Adrenal gland (tissue), 5 donors: ENCODE data around the gene AP4B1.

Experiments used
- POLR2A ChIP-seq, 2 donors: fragments of 450-650 bp; IDR thresholded peaks; one replicate each; pipeline ENCODE4 v1.6.1; 2017; ENCODE audit warnings: antibody characterized with exemption in 2 of 2, mild to moderate bottlenecking in 2 of 2, moderate library complexity in 1 of 2
- TF ChIP-seq, protein P1 (sequence below), 6 experiments: fragments of 450-650 bp in 4 of 6; fragments of 200-600 bp in 2 of 6; sonication (generic) in 1 of 6; IDR thresholded peaks; 1 replicate in 5 of 6; 2 replicates in 1 of 6; pipeline versions ENCODE4 v1.5.1 to v1.8.0; 2016 to 2021; ENCODE audit warnings: antibody characterized with exemption in 6 of 6, mild to moderate bottlenecking in 2 of 6, moderate library complexity in 1 of 6
- donor health status: DM: no; HTN: no; CAD: no.

DNA sequence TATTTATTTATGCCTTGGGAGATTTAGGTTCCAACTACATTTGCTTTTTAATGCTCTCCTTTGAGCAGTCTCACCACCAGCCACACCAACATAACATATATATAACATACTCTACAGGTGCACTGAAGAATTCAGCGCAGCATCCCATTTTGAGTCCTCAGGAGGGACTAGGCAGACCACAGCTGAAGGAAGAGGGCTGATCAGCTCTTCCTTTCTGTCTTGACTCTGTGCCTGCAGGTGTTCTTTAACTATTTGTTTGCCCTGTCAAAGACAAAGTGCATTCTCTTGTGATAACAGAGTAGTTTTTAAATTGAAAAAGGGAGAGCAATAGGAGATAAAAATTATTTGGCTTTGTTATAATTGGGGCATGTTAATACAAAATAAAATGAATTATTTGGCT lies 41.5 kb upstream of the AP4B1 start:
- TF ChIP-seq, protein P1, sequence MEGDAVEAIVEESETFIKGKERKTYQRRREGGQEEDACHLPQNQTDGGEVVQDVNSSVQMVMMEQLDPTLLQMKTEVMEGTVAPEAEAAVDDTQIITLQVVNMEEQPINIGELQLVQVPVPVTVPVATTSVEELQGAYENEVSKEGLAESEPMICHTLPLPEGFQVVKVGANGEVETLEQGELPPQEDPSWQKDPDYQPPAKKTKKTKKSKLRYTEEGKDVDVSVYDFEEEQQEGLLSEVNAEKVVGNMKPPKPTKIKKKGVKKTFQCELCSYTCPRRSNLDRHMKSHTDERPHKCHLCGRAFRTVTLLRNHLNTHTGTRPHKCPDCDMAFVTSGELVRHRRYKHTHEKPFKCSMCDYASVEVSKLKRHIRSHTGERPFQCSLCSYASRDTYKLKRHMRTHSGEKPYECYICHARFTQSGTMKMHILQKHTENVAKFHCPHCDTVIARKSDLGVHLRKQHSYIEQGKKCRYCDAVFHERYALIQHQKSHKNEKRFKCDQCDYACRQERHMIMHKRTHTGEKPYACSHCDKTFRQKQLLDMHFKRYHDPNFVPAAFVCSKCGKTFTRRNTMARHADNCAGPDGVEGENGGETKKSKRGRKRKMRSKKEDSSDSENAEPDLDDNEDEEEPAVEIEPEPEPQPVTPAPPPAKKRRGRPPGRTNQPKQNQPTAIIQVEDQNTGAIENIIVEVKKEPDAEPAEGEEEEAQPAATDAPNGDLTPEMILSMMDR (IDR thresholded peaks at IDR 0.05): no peak
- no peak for TF ChIP-seq POLR2A (IDR thresholded peaks at IDR 0.05)
